Stimulated activated CD4-positive, alpha-beta T cell treated with anti-CD3 and anti-CD28 coated beads, Interleukin-2, amount 100 ng/mL, for 48 hours (primary cell): ENCODE measurements around the gene PTBP1.

Experiments used
- DNase-seq, 2 donors: peaks; one replicate each; pipeline ENCODE4 v3.0.0-alpha.2; 2020

The PTBP1 gene

DNA sequence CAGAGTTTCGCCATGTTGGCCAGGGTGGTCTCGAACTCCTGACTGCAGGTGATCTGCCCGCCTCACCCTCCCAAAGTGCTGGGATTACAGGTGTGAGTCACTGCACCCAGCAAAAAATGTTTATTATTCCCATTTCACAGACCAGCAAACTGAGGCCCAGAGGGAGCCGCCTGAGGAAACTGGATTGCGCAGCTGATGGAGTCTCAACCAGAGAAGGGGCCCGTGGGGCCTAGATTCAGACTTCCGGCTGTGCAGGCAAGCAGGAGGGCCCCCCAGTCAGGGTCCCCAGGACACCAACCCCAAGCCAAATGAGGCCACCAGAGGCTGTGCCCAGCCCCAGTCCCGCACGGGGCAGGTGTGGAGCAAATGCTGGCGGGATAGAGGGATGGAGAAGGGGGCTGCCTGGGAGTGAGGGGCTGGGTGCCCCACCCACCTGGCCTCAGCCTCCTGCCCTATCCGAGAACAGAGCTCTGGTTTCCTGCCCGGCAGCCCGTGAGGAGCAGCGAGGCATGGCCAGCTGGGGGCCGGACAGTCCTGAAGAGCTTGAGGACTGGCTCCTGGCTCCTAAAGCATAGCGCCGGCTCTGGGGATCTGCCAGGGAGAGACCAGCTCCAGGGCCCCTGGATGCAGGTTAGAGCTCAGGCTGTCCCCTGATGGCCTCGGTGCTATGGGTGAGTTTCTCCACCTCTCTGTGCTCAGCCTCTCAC is 24.4 kb upstream of the PTBP1 start:
- no peak for DNase-seq

DNA sequence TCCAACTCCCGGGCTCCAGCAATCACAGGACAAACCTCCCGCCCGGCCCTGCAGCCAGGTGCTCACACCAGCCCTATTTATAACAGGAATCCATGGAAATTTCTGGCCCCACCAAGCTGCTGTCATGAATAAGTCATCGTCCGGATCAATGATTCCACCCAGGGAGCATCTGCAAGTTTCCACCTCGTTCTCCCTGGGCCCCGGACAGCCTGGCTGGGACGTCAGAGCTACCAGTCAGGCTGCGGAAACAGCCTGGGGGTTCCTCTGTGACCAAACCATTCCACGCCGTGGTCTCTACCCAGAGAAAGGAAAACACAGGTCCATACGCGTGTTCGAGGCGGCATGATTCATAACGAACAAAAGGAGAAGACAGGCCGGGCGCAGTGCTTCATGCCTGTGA is 20.7 kb upstream of the PTBP1 start:
- no peak for DNase-seq

DNA sequence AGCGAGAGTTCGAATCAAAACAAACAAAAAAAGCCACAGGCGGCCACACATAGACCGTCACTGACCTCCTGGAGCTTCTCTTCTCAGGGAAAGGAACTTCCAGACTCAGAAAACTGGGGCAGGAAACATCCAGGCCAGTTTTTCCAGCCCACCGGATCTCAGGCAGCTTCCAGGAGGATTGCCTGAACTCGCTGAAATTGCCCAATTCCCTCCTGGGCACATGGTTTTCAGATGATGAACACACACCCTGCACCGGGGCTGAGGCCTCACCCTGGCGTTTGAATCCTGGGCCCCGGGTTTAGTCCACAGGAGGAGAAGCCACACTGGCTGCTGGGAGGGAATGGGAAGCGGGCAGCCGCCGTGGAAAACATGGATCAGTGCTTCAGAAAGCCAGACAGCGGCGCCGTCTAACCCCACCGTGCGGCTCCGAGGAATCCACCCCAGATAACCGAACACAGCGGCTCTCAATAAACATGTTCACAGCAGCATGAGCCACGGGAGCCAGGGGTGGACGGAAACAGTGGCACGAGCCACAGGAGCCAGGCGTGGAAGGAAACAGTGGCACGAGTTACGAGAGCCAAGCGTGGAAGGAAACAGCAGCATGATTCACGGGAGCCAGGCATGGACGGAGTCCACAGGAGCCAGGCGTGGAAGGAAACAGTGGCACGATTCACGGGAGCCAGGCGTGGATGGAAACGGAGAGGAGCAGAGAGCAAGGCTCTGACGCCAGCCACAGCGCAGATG is 18.2 kb upstream of the PTBP1 start:
- DNase-seq = no peak

DNA sequence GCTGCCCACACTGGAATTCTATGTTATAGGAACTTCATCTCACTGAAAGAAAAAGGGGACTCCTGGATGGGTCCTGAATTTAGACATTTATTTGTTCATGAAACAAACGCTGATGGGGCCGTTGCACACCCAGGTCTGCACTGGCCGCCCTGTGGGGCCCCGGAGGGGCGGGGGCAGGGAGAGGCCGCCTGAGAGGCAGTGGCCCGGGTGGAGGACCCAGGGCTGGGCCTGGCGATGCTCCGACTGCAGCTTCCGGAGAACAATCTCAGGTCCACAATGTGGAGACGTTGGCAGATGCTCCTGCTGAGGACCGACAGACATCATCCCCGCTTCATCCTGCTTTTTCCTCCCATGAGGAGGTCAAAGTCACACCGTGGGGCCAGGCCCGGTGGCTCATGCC is 16.3 kb upstream of the PTBP1 start:
- DNase-seq = no peak

DNA sequence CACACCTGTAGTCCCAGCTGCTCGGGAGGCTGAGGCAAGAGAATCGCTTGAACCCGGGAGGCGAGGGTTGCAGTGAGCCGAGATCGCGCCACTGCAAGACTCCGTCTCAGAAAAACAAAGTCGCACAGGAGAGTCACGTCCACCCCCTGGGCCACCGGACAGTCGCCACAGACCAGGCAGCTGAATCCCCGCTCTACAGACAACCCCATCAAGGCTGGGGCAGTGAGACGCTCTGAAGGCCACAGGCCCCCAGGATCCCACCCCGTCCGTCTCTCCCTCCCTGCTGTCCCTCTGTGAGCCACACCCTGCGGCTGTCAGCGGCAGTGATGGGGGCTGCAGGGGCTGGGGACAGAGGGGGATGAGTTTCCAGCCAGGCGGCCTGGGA is 15.5 kb upstream of the PTBP1 start:
- no peak for DNase-seq

DNA sequence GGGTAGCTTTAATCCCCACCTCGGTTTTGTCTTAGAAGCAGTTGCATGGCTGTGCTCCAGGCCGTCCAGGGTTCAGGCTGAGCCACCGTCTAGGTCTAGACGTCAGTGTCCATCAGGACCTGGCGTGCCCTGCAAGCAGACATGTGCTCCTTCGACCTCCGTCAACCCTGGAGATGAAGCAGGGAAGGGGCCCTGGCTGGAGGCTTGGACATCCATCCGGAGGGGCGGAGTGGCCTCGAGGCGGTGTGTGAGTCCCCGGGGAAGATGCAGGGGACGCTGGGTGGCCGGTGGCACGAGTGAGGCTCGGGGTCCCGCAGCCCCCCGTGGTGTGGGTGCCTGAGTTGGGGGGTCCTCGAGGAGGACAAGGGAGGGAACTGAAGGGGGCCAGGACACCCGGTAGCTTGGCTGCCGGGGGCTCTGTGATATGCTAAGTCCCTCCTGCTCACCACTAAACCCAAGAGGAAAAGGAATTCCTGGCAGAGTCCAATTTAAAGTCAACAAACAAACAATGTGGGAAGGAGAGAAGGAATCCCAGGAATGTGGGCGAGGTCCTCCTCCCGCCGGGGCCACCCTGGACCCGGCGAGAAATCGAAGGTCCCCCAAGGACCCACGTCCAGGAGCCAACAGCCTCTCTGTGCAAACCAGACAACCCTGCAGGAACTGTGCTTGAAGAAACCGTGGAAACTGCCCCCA is 14.9 kb upstream of the PTBP1 start:
- DNase-seq = no peak

DNA sequence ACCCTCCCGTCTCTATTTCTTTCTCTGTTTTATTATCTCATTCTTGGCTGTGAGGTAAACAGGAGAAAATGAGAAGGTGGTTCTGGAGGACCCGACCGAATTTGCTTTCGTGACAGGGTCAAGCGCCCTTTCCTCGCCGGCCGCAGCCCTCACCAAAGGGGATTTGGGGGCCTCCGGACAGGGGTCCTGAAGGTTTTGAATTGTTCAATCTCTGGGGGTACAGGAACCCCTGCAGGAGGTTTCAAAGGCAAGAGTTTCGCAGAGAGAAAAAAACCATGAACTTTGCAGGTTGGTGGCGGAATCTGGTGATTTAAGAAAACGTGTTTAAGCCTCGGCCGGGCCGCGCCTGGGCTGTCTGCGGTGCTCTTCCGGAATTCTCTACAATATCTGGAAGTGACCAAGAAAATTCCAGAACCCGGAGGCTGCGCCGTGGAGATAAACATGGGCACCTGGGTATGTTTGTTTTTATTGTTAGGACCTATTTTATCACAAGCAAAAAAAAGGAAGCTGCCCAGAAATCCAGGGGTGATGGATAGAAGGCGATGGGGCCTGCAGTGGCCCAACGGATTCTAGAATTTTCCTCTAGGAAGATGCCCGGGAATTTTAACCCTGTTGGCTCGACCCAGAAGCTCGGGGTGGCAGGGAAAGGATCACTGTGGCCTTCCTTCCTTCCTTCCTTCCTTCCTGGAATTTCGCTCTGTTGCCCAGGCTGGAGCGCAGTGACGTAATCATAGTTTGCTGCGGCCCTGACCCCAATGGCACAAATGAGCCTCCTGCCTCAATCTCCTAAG is 14.2 kb upstream of the PTBP1 start:
- no peak for DNase-seq

DNA sequence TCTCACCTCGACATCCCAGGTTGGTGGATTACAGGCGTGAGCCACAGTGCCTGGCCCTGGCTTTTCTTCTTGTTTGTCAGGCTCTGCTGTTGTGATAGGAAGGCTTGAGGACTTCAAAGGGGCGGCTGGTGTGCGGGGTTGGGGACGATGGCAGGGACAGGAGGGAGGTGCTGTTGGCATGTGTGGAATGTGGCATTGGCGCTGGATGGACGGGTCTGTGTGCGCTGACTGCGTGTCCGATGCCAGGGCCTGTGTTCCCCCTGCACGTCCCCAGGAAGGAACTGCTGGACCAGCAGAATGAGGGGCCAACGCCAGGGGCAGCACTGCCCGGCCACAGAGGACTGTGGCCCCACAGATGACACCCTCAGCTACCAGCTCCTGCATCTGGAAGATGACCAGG is 12.7 kb upstream of the PTBP1 start:
- no peak for DNase-seq

DNA sequence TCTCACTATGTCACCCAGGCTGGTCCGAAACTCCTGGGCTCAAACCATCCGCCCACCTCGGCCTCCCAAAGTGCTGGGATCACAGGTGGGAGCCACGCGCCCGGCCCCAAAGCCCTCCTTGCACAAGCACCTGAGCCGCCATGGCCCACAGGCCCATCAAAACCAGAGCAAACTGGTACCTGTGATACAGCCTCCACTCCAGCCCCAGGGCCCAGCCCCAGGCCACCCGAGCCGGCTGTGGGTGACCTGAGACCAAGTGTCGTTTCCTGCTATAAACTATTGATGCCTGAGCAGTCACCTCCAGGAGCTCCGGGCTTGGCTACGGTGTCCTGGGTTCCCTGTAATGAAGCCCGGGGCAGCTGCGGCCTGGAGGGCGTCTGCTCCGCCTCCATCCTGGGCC is 9.7 kb upstream of the PTBP1 start:
- DNase-seq = no peak

DNA sequence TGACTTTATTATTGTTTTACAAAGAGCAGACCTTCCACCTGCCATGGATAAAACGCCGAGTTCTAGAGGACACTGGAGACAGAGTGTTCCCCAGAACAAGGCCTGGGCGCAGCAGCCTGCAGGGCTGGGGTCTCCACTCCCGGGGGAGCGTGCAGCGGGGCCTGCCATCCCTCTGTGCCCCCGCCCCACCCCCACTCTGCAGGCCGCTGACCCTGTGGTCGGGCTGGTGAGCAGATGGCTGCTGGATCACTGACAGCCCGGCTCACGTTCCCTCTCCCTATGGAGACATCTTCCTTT is 8.6 kb upstream of the PTBP1 start:
- DNase-seq = no peak

DNA sequence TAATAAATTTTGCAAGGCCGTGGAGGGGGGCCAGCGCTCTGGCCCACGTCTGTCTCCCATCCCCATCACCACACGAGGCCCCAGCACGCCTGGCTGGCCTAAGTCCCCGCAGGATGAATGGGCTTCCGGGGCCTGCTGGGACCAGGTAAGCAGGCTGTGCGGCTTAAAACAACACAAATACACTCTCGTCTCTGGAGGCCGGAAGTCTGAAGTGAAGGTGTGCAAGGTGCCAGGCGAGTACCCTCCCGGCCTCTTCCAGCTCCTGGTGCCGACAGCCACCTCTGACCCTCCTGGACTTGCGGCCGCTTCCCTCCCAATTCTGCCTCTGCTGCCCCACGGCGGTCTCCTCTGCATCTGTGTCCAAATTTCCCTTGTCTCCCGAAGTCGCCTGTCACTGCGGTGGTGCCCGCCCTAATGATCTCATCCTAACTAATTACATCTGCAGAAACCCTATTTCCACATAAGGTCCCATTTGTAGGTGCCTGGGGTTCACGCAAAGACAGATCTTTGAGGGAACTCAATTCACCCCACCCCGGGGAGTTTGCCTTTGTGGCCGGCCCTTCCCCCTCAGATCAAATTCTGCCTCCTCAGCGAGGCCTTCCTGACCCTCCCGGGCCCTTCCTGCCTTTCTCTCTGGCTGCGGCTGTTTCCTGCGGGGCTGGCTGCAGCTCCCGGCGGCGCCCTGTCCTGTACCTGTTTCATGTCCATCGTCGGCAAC is 8.1 kb upstream of the PTBP1 start:
- DNase-seq = no peak

DNA sequence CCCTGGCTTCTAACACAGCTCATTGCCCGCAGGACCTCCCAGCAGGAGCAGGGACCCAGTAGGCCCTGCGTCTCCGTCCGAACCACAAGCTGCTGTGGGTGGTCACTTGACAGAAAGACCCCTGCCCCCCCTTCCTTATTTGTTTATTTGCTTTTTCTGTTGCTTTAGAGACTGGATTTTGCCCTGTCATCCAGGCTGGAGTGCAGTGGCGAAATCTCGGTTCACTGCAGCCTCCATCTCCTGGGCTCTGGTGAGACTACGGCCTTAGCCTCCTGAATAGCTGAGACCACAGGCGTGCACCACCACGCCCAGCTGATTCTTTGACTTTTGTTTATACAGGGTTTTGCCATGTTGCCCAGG is 7.6 kb upstream of the PTBP1 start:
- no peak for DNase-seq

DNA sequence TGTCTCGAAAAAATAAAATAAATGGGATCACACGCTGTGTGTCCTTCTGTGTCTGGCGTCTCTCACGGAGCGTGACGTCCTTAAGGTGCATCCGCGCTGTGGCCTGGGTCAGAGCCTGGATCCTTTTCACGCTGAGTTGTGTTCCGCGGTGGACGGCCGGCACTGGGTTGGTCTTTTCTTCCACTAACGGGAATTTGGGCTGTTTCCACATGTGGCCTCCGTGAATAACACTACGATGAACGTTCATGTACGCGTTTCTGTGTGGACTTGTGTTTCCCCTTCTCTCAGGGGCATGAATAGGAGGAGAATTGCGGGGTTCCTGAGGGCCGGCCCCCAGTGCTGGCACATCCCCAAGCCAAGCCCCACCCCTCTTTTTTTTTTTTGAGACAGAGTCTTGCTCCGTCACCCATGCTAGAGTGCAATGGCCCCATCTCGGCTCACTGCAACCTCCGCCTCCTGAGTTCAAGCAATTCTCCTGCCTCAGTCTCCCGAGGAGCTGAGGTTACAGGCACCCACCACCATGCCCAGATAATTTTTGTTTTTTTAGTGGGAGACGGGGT is 6.2 kb upstream of the PTBP1 start:
- no peak for DNase-seq

DNA sequence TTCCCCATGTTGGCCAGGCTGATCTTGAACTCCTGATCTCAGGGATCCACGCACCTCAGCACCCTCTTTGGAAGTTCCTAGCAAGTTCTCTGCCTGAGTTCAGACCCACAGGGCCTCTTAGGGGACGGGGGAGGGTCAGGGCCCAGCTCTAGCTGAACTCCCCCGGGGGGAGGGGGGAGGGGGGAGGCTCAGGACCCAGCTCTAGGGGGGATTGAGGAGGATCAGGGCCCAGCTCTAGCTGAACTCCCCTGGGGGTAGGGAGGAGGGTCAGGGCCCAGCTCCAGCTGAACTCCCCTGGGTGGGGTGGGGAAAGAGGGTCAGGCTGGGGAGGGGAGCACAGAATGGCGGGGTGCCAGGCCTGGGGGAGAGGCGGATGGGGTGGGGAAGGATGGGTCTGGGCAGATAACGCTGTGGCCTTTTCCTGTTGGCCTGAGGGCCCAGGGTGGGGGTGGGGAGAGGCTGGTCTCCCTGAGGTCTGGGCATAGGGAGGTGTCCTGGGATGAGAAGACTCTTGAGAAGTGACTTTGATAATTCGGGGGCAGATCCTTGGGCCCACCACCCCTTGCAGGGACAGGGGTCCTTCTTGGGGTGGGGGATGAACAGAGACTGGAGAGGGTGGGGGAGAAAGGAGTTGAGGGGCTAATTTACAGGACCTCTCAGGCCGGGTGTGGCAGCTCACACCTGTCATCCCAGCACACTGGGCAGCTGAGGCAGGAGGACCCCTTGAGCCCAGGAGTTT is 5.5 kb upstream of the PTBP1 start:
- no peak for DNase-seq

DNA sequence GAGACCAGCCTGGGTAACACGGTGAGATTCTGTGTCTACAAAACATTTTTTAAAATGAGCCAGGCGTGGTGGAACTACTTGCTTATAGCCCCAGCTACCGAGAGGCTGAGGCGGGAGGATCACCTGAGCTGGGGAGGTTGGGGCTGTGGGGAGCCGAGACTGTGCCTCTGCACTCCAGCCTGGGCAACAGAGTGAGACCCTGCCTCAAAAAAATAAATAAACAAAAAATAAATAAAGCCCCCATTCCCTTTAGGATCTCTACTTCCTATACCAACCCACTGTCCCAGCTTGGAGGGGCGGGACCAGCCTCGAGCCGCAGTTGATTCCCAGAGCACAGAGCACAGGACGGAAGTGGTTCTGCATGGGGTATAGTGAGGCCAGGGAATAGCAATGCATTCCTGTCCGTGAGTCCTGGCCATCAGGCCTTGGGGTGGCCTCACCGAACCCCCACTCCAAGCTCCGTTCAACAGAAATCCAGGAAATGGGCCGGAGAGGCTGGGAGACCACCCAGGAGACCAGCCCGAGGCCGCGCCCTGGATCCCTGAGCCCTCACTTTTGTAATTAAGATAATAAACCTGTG is 4.9 kb upstream of the PTBP1 start:
- DNase-seq = no peak

DNA sequence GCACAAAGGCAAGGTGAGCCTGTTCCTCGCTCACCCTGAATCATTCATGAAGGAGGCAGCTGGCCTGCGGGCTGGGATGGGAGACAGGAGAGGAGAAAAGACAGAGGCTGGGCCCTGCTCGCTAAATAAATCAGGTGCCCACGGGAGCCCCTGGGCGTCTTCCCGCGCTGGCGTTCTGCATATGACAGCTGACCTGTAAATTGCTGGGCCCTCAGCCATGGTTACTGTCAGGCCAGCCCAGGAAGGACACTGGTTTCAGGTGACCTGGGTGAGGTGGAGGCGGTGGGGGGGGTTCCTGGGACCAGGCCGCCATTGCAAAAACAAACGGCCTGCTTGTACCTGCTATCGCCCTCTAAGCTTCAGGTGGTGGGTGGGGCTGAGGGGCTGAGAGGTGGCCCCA is 3.4 kb upstream of the PTBP1 start:
- DNase-seq = no peak

DNA sequence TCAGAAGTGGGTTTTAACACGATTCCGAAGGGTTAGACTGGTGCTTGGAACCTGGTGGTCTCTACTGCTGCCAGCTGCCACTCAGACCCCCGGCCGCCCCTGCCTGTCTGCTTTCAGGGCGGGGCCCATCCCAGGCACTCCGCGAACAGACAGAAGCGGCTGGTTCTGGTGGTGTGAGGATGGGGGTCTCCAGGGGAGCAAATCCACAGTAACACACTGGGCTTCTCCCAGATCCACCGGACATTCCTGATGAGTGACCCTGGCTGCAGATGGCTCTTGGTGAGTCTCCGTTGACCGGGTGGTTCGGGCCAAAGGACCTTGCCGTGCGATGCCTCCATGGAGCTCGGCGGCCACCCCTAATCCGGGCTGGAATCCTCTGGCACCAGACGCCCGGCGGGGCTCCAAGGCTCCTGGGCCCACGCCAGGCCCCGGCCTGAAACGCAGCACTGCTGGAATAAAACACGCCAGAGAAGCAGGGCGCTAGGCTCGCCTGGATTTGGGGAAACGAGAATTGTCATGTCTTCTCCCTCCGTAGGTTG is 2.1 kb upstream of the PTBP1 start:
- DNase-seq = no peak

DNA sequence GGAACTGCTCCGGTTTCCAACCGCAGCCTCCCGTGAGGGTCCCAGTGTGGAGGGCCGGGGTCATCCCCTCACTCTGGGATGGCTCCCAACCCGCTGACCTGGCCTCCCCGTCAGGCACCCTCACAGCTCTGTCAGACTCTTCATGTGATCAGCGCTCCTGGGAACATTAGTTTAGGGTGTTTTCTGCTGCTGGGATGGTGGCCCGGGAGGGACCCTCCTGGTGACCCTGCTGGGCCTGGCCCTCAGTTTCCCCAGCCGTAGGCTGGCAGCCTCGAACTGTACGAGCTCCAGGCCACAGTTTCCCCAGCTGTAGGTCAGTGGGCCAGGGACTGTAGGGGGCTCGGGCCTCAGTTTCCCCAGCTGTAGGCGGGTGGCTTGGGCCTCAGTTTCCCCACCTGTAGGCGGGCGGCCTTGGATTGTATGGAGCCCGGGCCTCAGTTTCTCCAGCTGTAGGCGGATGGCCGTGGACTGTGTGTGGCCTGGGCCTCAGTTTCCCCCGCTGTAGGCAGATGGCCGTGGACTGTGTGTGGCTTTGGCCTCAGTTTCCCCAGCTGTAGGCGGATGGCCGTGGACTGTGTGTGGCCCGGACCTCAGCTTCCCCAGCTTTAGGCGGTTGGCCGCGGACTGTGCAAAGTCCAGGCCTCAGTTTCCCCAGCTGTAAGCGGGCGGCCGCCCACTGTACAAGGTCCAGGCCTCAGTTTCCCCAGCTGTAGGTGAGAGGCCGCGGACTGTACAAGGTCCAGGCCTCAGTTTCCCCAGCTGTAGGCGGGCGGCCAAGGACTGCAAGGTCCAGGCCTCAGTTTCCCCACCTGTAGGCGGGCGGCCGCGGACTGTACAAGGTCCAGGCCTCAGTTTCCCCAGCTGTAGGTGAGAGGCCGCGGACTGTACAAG is 1.3 kb upstream of the PTBP1 start:
- no peak for DNase-seq

DNA sequence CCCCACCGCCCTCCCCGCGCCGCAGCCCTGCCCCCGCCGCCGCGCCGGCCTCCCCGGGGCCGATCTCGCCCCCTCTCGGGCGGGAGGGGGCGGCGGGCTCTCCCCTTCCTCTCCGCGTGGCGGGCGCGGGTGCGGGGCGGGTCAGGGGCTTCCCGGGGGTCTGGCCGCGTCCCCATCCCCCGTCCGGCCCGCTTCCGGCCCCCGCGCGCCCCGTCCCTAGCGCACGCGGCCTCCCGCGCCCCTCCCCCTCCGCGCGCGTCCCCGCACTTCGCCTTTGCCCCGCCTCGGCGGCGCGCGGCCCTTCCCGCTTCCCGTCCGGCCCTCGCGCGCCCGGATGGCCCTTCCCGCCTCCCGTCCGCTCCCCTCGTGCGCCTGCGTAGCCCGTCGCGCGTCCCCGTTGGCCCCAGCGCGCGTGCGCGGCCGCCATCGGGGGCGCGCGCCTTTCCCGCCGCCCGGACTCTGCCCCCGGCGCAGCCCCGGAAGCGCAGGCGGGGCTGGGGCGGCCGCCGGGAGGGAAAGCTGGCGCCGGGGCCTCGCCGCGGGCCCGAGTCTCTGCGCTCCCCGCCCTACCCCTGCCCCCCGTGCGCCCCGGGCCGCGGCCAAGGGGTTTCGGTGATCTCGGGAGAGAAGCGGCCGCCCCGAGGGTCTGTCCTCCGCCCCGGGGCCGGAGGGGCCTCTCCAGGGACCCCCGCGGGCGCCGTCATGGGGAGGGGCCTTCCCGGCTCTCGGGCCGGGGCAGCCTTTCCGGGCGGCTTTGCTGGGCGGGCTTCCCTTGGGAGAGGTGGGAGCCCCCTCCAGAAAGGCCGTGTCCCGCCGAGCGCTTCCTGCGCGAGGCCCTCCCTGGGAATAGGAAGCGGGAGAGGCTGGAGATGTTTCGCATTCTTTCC is 519 bp downstream of the PTBP1 start:
- peak; percentile 88 to 90 for DNase-seq
